OCI-LY7 (cell line): ENCODE data around the gene SMIM38.

Source experiments
- EZH2phosphoT487 ChIP-seq: fragments of 200-600 bp; sonication (generic); IDR thresholded peaks from 2 replicates; pipeline ENCODE4 v1.6.1; 2018; ENCODE audit warnings: low read depth, borderline replicate concordance, mild to moderate bottlenecking, mixed run types, antibody characterized with exemption, low read length, moderate library complexity, mixed read lengths
- TF ChIP-seq, protein P1 (sequence below): fragments of 200-600 bp; sonication (generic); conservative IDR thresholded peaks from 2 replicates; pipeline ENCODE4 v1.5.1; 2014; ENCODE audit warnings: mild to moderate bottlenecking, antibody characterized with exemption, low read length, moderate library complexity, mixed read lengths

DNA sequence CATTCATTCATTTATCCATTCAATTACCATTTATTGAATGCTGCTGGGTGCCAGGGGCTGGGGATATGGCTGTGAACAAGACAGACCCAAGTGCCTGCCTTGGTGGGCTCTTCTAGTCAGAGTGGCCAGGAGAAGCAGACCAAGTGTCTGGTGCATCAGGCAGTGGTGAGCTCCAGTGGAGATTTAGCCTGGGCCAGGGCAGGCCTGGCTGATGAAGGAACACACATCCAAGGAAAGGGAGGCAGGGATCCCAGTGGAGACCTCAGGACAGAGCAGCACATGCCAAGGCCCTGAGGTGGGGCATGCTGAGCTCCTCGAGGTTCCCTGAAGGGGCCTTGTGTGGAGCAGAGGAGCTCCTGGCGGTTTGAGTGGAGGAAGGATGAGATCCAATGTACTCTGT, 46.6 kb upstream of the SMIM38 start:
- TF ChIP-seq, protein P1, sequence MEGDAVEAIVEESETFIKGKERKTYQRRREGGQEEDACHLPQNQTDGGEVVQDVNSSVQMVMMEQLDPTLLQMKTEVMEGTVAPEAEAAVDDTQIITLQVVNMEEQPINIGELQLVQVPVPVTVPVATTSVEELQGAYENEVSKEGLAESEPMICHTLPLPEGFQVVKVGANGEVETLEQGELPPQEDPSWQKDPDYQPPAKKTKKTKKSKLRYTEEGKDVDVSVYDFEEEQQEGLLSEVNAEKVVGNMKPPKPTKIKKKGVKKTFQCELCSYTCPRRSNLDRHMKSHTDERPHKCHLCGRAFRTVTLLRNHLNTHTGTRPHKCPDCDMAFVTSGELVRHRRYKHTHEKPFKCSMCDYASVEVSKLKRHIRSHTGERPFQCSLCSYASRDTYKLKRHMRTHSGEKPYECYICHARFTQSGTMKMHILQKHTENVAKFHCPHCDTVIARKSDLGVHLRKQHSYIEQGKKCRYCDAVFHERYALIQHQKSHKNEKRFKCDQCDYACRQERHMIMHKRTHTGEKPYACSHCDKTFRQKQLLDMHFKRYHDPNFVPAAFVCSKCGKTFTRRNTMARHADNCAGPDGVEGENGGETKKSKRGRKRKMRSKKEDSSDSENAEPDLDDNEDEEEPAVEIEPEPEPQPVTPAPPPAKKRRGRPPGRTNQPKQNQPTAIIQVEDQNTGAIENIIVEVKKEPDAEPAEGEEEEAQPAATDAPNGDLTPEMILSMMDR: no peak
- TF ChIP-seq EZH2phosphoT487: no peak
